NCI-H2081 treated with DMSO at 0.1 percent for 48 hours (cell line): ENCODE data around the gene EBI3.
"Not testable (repeated sequence)": the region's sequence is repeated elsewhere in the genome, so short reads cannot be mapped to it uniquely, and the experiment has no call there.

Experiments
- DNase-seq: peaks from one replicate; lab custom pipeline; 2025; lab: John Stamatoyannopoulos, UW

Gene EBI3

GRCh38 chr19:4278419-4279266 lies 49.3 kb downstream of the EBI3 start, which contains the start of gene SHD:
Gene SHD (plus strand): TSS chr19:4279266. CDS start chr19:4280064, 798 bp downstream.
- DNase-seq: no peak

GRCh38 chr19:4279267-4279529 lies 49.9 kb downstream of the EBI3 start:
- DNase-seq: no peak

- no peak for DNase-seq
These were observed 50.5 kb downstream of the EBI3 start for GRCh38 chr19:4279530-4280422.

DNA sequence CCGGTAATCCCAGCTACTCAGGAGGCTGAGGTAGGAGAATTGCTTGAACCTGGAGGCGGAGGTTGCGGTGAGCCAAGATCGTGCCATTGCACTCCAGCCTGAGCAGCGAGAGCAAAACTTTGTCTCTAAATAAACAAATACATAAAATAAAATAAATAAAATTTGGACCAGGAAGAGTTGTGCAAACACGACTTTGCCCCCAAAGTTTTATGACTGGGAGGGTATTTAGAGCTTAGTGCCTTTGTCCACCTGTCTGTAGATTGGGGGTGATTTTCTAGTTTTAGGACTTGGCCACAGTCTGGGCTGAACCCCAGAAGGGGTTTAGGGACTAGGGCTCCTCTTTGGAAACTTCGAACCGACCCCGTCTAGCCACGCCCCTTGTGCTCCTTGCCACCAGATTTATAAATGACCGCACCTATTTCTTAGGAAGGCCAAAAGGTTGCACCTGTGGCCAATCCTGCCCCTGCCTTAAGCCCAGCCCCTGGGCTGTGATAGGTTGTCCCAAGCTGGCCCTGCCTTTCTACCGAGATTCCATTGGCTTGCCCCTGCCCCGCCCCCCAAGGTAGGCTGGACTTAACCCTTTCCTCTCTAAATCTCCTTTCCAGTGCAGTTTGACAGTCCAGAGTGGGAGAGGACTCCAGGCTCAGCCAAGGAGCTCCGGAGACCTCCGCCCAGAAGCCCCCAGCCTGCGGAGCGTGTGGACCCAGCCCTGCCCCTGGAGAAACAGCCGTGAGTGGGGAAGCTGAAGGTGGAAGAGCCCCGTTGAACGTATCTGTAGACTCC lies 55.0 kb downstream of the EBI3 start:
- DNase-seq: no peak

DNA sequence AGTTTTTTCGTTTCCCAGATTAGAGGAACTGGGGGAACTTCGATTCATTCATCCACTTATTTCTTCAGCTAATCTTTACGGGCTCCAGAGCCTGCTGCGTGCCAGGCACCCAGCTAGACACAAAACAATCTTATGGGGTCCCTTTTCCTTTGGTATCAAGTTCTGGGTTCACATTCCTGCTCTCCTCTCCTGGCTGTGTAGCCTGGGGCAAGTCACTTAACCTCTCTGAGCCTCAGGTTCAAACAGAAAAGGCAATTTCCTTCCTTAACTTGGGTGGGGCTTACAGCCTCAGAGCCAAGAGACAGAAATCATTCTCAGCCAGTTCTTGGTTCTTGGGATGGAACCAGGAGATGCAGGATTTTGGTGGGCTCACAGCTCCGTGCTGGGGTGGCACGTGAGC lies 55.7 kb downstream of the EBI3 start:
- no peak for DNase-seq

DNA sequence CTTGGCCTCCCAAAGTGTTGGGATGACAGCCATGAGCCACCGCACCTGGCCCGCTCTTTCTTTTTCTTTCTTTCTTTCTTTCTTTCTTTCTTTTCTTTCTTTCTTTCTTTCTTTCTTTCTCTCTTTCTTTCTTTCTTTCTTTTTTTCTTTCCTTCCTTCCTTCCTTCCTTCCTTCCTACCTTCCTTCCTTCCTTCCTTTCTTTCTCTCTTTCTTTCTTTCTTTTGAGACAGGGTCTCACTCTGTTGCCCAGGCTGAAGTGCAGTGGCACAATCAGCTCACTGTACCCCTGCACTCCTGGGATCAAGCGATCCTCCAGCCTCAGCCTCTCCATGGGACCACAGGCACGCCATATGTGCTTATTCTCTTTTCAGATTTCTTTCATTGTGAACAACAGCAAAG lies 56.8 kb downstream of the EBI3 start:
- not testable (repeated sequence) for DNase-seq
